SK-N-SH (cell line): ENCODE measurements around the gene JMJD6. TPM values are rescaled to one million over a fixed set of nuclear protein-coding genes. Genes with fewer than 3 reads are reported as not detected.

Experiments
- CTCF ChIA-PET: fragments of 300-600, 350-600 bp; formaldehyde crosslinking; extraction: SDS; loops from one replicate; lab custom pipeline; 2021; lab: Yijun Ruan, JAX
- POLR2A ChIA-PET: fragments of 350-600 bp; sonication (Branson Sonifier 250); formaldehyde crosslinking; extraction: SDS; loops from one replicate; lab custom pipeline; 2020; ENCODE audit warnings: antibody characterized with exemption, inconsistent platforms; lab: Yijun Ruan, JAX
- DNase-seq: peaks from one replicate; pipeline ENCODE4 v3.0.0; 2012
- H2AFZ ChIP-seq: fragments of 200-600 bp; sonication (generic); 2 replicates; pipeline ENCODE4 v1.8.1; 2016; ENCODE audit warnings: antibody characterized with exemption, mild to moderate bottlenecking, low read depth
- H3F3A ChIP-seq: fragments of 200-600 bp; sonication (generic); replicated peaks from 2 replicates; pipeline ENCODE3; 2016; ENCODE audit warnings: antibody characterized with exemption, mild to moderate bottlenecking; ENCODE audit not compliant: insufficient read depth
- H3K27ac ChIP-seq, 2 experiments: fragments of 200-500 bp in 1 of 2; fragments of 200-600 bp in 1 of 2; sonication (Bioruptor generic) in 1 of 2; sonication (generic), shearing (Covaris generic) in 1 of 2; 2 replicates each; pipeline versions ENCODE4 v1.5.1 to v1.6.1; 2014 to 2016; ENCODE audit warnings: low read depth in 2 of 2, inconsistent platforms in 1 of 2, low read length in 1 of 2, mild to moderate bottlenecking in 1 of 2, mixed read lengths in 1 of 2
- H3K27me3 ChIP-seq: fragments of 200-600 bp; sonication (generic), shearing (Covaris generic); 2 replicates; pipeline ENCODE4 v1.6.1; 2016; ENCODE audit warnings: mixed run types; ENCODE audit not compliant: insufficient read depth
- H3K36me3 ChIP-seq, 2 experiments: fragments of 200-500 bp in 1 of 2; fragments of 200-600 bp in 1 of 2; sonication (Bioruptor generic) in 1 of 2; sonication (generic) in 1 of 2; replicated peaks in 1 of 2; 2 replicates each; pipeline versions ENCODE3 to v1.5.1; 2014 to 2016; ENCODE audit warnings: low read length in 1 of 2, mild to moderate bottlenecking in 1 of 2; ENCODE audit not compliant: insufficient read depth in 2 of 2, control insufficient read depth in 1 of 2
- H3K4me1 ChIP-seq, 2 experiments: fragments of 200-500 bp in 1 of 2; fragments of 200-600 bp in 1 of 2; sonication (Bioruptor generic) in 1 of 2; sonication (generic), shearing (Covaris generic) in 1 of 2; 2 replicates each; pipeline versions ENCODE4 v1.5.1 to v1.6.1; 2014 to 2016; ENCODE audit warnings: low read depth in 1 of 2, low read length in 1 of 2, mixed run types in 1 of 2; ENCODE audit not compliant: insufficient read depth in 2 of 2, control insufficient read depth in 1 of 2
- H3K4me2 ChIP-seq: fragments of 200-600 bp; sonication (generic), shearing (Covaris generic); 2 replicates; pipeline ENCODE4 v1.6.1; 2017; ENCODE audit warnings: mixed run types
- H3K4me3 ChIP-seq, 2 experiments: fragments of 200-500 bp in 1 of 2; fragments of 200-600 bp in 1 of 2; sonication (Bioruptor generic) in 1 of 2; sonication (generic), shearing (Covaris generic) in 1 of 2; 2 replicates each; pipeline versions ENCODE4 v1.5.1 to v1.8.1; 2014 to 2016; ENCODE audit warnings: low read depth in 2 of 2, inconsistent platforms in 1 of 2, low read length in 1 of 2, mild to moderate bottlenecking in 1 of 2, mixed read lengths in 1 of 2, moderate library complexity in 1 of 2
- H3K79me2 ChIP-seq: fragments of 200-600 bp; sonication (generic); 2 replicates; pipeline ENCODE4 v1.8.1; 2017; ENCODE audit warnings: mild to moderate bottlenecking; ENCODE audit not compliant: insufficient read depth
- H3K9ac ChIP-seq: fragments of 200-600 bp; sonication (generic); 2 replicates; pipeline ENCODE4 v1.6.1; 2017; ENCODE audit warnings: mixed run types
- H3K9me2 ChIP-seq: fragments of 200-600 bp; sonication (generic); 2 replicates; pipeline ENCODE4 v1.6.1; 2017; ENCODE audit warnings: mixed run types
- H3K9me3 ChIP-seq: fragments of 200-600 bp; sonication (generic); 2 replicates; pipeline ENCODE4 v1.6.1; 2017; ENCODE audit warnings: mixed run types, mild to moderate bottlenecking, moderate library complexity
- H4K20me1 ChIP-seq: fragments of 200-600 bp; sonication (generic); 2 replicates; pipeline ENCODE4 v1.6.1; 2017; ENCODE audit warnings: mild to moderate bottlenecking, mixed run types; ENCODE audit not compliant: insufficient read depth
- CHD2 ChIP-seq: fragments of 150-350 bp; IDR thresholded peaks from 2 replicates; pipeline ENCODE4 v1.6.1; 2018; ENCODE audit warnings: low read length; ENCODE audit not compliant: partially characterized antibody
- CTCF ChIP-seq: fragments of 200-600 bp; sonication (generic); IDR thresholded peaks from 2 replicates; pipeline ENCODE4 v1.6.1; 2017; ENCODE audit warnings: antibody characterized with exemption, mild to moderate bottlenecking, moderate library complexity
- EP300 ChIP-seq, 2 experiments: IDR thresholded peaks; 2 replicates each; pipeline versions ENCODE4 v1.4.0 to v1.6.1; 2012; ENCODE audit warnings: borderline replicate concordance in 1 of 2, low read depth in 1 of 2, low read length in 1 of 2
- FOXJ3 ChIP-seq: sonication (generic); formaldehyde crosslinking; IDR thresholded peaks from 2 replicates; pipeline ENCODE4 v1.5.1; 2020; ENCODE audit warnings: mild to moderate bottlenecking, missing genetic modification reagents
- MAX ChIP-seq: IDR thresholded peaks from 2 replicates; pipeline ENCODE4 v1.4.0; 2012; ENCODE audit warnings: low read depth
- MEF2A ChIP-seq: IDR thresholded peaks from 2 replicates; pipeline ENCODE4 v1.4.0; 2012; ENCODE audit warnings: low read depth, borderline replicate concordance
- NFIC ChIP-seq: IDR thresholded peaks from 2 replicates; pipeline ENCODE4 v1.4.0; 2012; ENCODE audit warnings: borderline replicate concordance
- NRF1 ChIP-seq: IDR thresholded peaks from 2 replicates; pipeline ENCODE4 v1.6.1; 2012; ENCODE audit warnings: low read depth, mild to moderate bottlenecking, low read length
- PBX3 ChIP-seq: IDR thresholded peaks from 2 replicates; pipeline ENCODE4; 2012
- POLR2AphosphoS5 ChIP-seq: IDR thresholded peaks from 2 replicates; pipeline ENCODE4 v1.6.1; 2012; ENCODE audit warnings: low read depth, low read length
- RCOR1 ChIP-seq: fragments of 150-350 bp; IDR thresholded peaks from 2 replicates; pipeline ENCODE4 v1.6.1; 2017; ENCODE audit warnings: antibody characterized with exemption, low read length
- REST ChIP-seq: IDR thresholded peaks from 2 replicates; pipeline ENCODE4 v1.6.1; 2012; ENCODE audit warnings: mild to moderate bottlenecking, low read depth, low read length, moderate library complexity
- RFX5 ChIP-seq: IDR thresholded peaks from 2 replicates; pipeline ENCODE4 v1.6.1; 2012; ENCODE audit warnings: mild to moderate bottlenecking, improper control_type of control experiment, low read length
- RXRA ChIP-seq: IDR thresholded peaks from 2 replicates; pipeline ENCODE4 v1.4.0; 2012; ENCODE audit warnings: low read depth, mild to moderate bottlenecking, borderline replicate concordance
- TCF12 ChIP-seq: IDR thresholded peaks from 2 replicates; pipeline ENCODE4 v1.4.0; 2012
- USF1 ChIP-seq: IDR thresholded peaks from 2 replicates; pipeline ENCODE4 v1.4.0; 2012; ENCODE audit warnings: low read depth, borderline replicate concordance
- YY1 ChIP-seq: IDR thresholded peaks from 2 replicates; pipeline ENCODE4 v1.4.0; 2012; ENCODE audit warnings: low read depth, mild to moderate bottlenecking
- ZBTB33 ChIP-seq: IDR thresholded peaks from 2 replicates; pipeline ENCODE4 v1.4.0; 2012; ENCODE audit warnings: low read depth, borderline replicate concordance
- WGBS: methylation state at CpG from one replicate; pipeline ENCODE4 v1.1.6; 2017; ENCODE audit warnings: low lambda C conversion rate; 5-methylcytosine and 5-hydroxymethylcytosine counted together
- polyA plus RNA-seq, 3 experiments: library from polyadenylated mRNA; depleted of rRNA; stranded (reverse); fragments of >200 nt; gene quantifications; 2 replicates each; pipeline ENCODE4 v1.2.3, GENCODE V29; 2012

Gene JMJD6
- polyA plus RNA-seq, 1 of the 3 experiments (the other 2 are of a cell fraction) = 23.3 TPM

GRCh38 chr17:76685366-76685765, 41.0 kb downstream of the JMJD6 start:
- no peak for TF ChIP-seq NFIC
- no peak for TF ChIP-seq EP300 (IDR thresholded peaks at IDR 0.05; ENCODE audit: borderline replicate concordance in 1 of 2, low read depth in 1 of 2, low read length in 1 of 2)
- no peak for TF ChIP-seq POLR2AphosphoS5
- TF ChIP-seq TCF12 = no peak
- no peak for TF ChIP-seq PBX3
- no peak for TF ChIP-seq MAX
- no peak for TF ChIP-seq ZBTB33
- no peak for TF ChIP-seq CTCF
- no peak for TF ChIP-seq USF1
- no peak for TF ChIP-seq YY1
- no peak for TF ChIP-seq RFX5
- TF ChIP-seq RXRA = no peak
- no peak for TF ChIP-seq FOXJ3
- no peak for TF ChIP-seq CHD2
- TF ChIP-seq REST = no peak
- no peak for TF ChIP-seq RCOR1
- no peak for TF ChIP-seq MEF2A
- no peak for TF ChIP-seq NRF1
- CTCF ChIA-PET = interaction anchor here (0.8 to 12.2 kb wide), 10 partner anchors 12 to 403 kb away, joined by 3 to 255 read pairs (median 6); partner anchors contain the start of genes JMJD6, METTL23 and MXRA7
- H3K9me2 ChIP-seq = no peaks in the 10 kb centered on the region
- no peak for DNase-seq
- peaks cover 0 to 36% of the 10 kb centered on the region in 2 experiments; a peak in 1 of 4 replicates for H3K4me1 ChIP-seq
- peaks cover 20 to 40% of the 10 kb centered on the region in 2 experiments for H3K36me3 ChIP-seq
- POLR2A ChIA-PET = no interaction called here
- no peak overlapping the region for H3K9ac ChIP-seq
- H3K4me2 ChIP-seq = no peak overlapping the region
- H4K20me1 ChIP-seq = peaks cover 8% of the 10 kb centered on the region
- no peak overlapping the region for H3K27ac ChIP-seq
- peaks cover 18% of the 10 kb centered on the region for H3K79me2 ChIP-seq
- peaks cover 4% of the 10 kb centered on the region for H3F3A ChIP-seq
- no peak overlapping the region for H2AFZ ChIP-seq
- 94% methylated on average over 12 of the region's 12 CpGs for WGBS
- no peak overlapping the region for H3K4me3 ChIP-seq
- no peaks in the 10 kb centered on the region for H3K9me3 ChIP-seq
- no peaks in the 10 kb centered on the region for H3K27me3 ChIP-seq
